Ishikawa (cell line): ENCODE results near the gene C5AR2.

ENCODE experiments used
- CEBPB ChIP-seq: IDR thresholded peaks from 2 replicates; pipeline ENCODE4 v1.6.1; 2012
- CREB1 ChIP-seq: IDR thresholded peaks from 2 replicates; pipeline ENCODE4 v1.6.1; 2012; ENCODE audit warnings: low read depth
- EGR1 ChIP-seq: IDR thresholded peaks from 2 replicates; pipeline ENCODE4 v1.6.1; 2012
- EP300 ChIP-seq: IDR thresholded peaks from 2 replicates; pipeline ENCODE4 v1.6.1; 2012; ENCODE audit warnings: borderline replicate concordance
- FOXM1 ChIP-seq: IDR thresholded peaks from 2 replicates; pipeline ENCODE4 v1.6.1; 2012; ENCODE audit warnings: low read depth, borderline replicate concordance
- MAX ChIP-seq: IDR thresholded peaks from 2 replicates; pipeline ENCODE4 v1.6.1; 2012
- RAD21 ChIP-seq: IDR thresholded peaks from 2 replicates; pipeline ENCODE4 v1.6.1; 2012; ENCODE audit warnings: low read depth
- REST ChIP-seq: IDR thresholded peaks from 2 replicates; pipeline ENCODE4 v1.6.1; 2012; ENCODE audit warnings: low read depth, mild to moderate bottlenecking
- TAF1 ChIP-seq: IDR thresholded peaks from 2 replicates; pipeline ENCODE4 v1.6.1; 2012; ENCODE audit warnings: low read depth, mild to moderate bottlenecking
- TCF12 ChIP-seq: IDR thresholded peaks from 2 replicates; pipeline ENCODE4 v1.6.1; 2012; ENCODE audit warnings: low read depth
- USF1 ChIP-seq: IDR thresholded peaks from 2 replicates; pipeline ENCODE4 v1.6.1; 2012
- YY1 ChIP-seq: IDR thresholded peaks from 2 replicates; pipeline ENCODE4 v1.6.1; 2012; ENCODE audit warnings: low read depth

- no peak for TF ChIP-seq TAF1
- no peak for TF ChIP-seq REST
- no peak for TF ChIP-seq RAD21
- TF ChIP-seq CREB1, result no peak
- TF ChIP-seq FOXM1, result no peak
- no peak for TF ChIP-seq EP300
- TF ChIP-seq CEBPB, result no peak
- no peak for TF ChIP-seq MAX
- TF ChIP-seq YY1, result no peak
- TF ChIP-seq EGR1, result no peak
- no peak for TF ChIP-seq TCF12
- no peak for TF ChIP-seq USF1
Observed at GRCh38 chr19:47373246-47374240, 41.6 kb downstream of the C5AR2 start.
